ENCODE data around the gene DNAH10. TPM values are rescaled to one million over a fixed set of nuclear protein-coding genes. Genes with fewer than 3 reads are reported as not detected.

DNAH10 gene
- total RNA-seq, 1 experiment from 2014 or later = 0.09 TPM

DNA sequence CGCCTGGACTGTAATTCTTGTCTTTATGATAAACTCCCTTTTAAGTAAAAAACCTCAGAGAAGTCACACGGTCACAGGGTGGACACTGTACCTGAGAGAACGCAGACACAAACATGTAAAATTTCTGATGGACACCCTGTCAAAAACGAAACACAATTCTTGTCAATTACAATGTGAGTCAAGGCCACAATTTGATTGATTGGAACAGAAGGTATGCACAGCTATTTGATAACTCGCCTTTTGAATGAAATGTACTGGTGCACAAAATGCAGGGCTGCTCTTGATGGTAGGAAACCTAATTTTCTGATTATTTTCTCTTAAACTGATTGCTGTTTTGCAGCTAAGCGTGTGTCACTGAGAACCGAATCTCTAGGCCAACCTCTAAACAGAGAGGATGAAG is 9.2 kb downstream of the DNAH10 start:
- ChIA-PET CTCF (interaction anchor here (1.1 to 1.3 kb wide), 2 partner anchors 9 to 213 kb away, joined by 4 read pairs; partner anchors contain the start of gene DNAH10), POLR2A (no interaction called here)
- no peak for TF ChIP-seq RELA (CRISPR knock-in tag; IDR thresholded peaks at IDR 0.05; ENCODE audit: borderline replicate concordance)
- no peak for TF ChIP-seq ZNF219 (CRISPR knock-in tag; IDR thresholded peaks at IDR 0.05; ENCODE audit: borderline replicate concordance)
- TF ChIP-seq NR3C1 (CRISPR knock-in tag; conservative IDR thresholded peaks at IDR 0.05; ENCODE audit: low read depth) = no peak
- no peak for TF ChIP-seq ZNF671 (CRISPR knock-in tag; IDR thresholded peaks at IDR 0.05)
- TF ChIP-seq, protein P1, sequence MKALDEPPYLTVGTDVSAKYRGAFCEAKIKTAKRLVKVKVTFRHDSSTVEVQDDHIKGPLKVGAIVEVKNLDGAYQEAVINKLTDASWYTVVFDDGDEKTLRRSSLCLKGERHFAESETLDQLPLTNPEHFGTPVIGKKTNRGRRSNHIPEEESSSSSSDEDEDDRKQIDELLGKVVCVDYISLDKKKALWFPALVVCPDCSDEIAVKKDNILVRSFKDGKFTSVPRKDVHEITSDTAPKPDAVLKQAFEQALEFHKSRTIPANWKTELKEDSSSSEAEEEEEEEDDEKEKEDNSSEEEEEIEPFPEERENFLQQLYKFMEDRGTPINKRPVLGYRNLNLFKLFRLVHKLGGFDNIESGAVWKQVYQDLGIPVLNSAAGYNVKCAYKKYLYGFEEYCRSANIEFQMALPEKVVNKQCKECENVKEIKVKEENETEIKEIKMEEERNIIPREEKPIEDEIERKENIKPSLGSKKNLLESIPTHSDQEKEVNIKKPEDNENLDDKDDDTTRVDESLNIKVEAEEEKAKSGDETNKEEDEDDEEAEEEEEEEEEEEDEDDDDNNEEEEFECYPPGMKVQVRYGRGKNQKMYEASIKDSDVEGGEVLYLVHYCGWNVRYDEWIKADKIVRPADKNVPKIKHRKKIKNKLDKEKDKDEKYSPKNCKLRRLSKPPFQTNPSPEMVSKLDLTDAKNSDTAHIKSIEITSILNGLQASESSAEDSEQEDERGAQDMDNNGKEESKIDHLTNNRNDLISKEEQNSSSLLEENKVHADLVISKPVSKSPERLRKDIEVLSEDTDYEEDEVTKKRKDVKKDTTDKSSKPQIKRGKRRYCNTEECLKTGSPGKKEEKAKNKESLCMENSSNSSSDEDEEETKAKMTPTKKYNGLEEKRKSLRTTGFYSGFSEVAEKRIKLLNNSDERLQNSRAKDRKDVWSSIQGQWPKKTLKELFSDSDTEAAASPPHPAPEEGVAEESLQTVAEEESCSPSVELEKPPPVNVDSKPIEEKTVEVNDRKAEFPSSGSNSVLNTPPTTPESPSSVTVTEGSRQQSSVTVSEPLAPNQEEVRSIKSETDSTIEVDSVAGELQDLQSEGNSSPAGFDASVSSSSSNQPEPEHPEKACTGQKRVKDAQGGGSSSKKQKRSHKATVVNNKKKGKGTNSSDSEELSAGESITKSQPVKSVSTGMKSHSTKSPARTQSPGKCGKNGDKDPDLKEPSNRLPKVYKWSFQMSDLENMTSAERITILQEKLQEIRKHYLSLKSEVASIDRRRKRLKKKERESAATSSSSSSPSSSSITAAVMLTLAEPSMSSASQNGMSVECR (CRISPR knock-in tag; IDR thresholded peaks at IDR 0.05; ENCODE audit: borderline replicate concordance) = no peak
- TF ChIP-seq, protein P2, sequence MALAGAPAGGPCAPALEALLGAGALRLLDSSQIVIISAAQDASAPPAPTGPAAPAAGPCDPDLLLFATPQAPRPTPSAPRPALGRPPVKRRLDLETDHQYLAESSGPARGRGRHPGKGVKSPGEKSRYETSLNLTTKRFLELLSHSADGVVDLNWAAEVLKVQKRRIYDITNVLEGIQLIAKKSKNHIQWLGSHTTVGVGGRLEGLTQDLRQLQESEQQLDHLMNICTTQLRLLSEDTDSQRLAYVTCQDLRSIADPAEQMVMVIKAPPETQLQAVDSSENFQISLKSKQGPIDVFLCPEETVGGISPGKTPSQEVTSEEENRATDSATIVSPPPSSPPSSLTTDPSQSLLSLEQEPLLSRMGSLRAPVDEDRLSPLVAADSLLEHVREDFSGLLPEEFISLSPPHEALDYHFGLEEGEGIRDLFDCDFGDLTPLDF (CRISPR knock-in tag; IDR thresholded peaks at IDR 0.05) = no peak
- TF ChIP-seq, protein P3, sequence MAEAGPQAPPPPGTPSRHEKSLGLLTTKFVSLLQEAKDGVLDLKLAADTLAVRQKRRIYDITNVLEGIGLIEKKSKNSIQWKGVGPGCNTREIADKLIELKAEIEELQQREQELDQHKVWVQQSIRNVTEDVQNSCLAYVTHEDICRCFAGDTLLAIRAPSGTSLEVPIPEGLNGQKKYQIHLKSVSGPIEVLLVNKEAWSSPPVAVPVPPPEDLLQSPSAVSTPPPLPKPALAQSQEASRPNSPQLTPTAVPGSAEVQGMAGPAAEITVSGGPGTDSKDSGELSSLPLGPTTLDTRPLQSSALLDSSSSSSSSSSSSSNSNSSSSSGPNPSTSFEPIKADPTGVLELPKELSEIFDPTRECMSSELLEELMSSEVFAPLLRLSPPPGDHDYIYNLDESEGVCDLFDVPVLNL (CRISPR knock-in tag; IDR thresholded peaks at IDR 0.05; ENCODE audit: borderline replicate concordance, low read depth) = no peak
- no peak for TF ChIP-seq SOX15 (CRISPR knock-in tag; IDR thresholded peaks at IDR 0.05)
- TF ChIP-seq NFE2L1 (CRISPR knock-in tag; IDR thresholded peaks at IDR 0.05) = no peak
- TF ChIP-seq NR1H2 (CRISPR knock-in tag; IDR thresholded peaks at IDR 0.05) = no peak
- no peak for TF ChIP-seq TEAD1 (CRISPR knock-in tag; IDR thresholded peaks at IDR 0.05)
- TF ChIP-seq, protein P4, sequence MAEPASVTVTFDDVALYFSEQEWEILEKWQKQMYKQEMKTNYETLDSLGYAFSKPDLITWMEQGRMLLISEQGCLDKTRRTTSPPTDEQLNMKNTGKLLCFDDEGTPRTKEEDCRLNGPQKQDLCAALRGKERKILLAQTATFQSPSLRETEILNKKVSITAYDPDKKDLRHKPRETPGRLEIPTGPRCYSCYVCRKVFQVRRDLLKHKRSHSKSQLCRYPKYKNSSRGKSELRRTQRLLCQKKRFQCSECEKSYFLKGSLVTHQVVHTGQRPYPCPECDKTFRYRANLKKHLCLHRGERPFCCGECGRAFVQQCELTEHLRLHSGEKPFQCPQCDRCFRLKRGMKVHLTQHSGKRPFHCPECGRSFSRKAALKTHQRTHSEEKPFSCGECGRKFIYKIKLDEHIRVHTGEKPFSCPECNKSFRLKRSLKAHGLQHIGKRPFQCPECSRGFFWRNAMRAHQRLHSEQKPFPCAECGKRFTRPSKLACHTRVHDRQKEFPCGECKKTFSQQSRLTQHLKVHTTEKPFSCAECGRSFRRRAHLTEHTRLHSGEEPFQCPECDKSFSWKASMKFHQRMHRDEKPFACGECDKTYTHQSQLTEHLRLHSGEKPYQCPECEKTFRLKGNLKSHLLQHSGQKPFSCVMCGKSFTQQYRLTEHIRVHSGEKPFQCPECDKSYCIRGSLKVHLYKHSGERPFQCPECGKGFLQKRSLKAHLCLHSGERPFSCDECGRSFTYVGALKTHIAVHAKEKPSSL (CRISPR knock-in tag; conservative IDR thresholded peaks at IDR 0.05) = no peak
- TF ChIP-seq, protein P5, sequence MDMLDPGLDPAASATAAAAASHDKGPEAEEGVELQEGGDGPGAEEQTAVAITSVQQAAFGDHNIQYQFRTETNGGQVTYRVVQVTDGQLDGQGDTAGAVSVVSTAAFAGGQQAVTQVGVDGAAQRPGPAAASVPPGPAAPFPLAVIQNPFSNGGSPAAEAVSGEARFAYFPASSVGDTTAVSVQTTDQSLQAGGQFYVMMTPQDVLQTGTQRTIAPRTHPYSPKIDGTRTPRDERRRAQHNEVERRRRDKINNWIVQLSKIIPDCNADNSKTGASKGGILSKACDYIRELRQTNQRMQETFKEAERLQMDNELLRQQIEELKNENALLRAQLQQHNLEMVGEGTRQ (CRISPR knock-in tag; IDR thresholded peaks at IDR 0.05) = no peak
- TF ChIP-seq, protein P6, sequence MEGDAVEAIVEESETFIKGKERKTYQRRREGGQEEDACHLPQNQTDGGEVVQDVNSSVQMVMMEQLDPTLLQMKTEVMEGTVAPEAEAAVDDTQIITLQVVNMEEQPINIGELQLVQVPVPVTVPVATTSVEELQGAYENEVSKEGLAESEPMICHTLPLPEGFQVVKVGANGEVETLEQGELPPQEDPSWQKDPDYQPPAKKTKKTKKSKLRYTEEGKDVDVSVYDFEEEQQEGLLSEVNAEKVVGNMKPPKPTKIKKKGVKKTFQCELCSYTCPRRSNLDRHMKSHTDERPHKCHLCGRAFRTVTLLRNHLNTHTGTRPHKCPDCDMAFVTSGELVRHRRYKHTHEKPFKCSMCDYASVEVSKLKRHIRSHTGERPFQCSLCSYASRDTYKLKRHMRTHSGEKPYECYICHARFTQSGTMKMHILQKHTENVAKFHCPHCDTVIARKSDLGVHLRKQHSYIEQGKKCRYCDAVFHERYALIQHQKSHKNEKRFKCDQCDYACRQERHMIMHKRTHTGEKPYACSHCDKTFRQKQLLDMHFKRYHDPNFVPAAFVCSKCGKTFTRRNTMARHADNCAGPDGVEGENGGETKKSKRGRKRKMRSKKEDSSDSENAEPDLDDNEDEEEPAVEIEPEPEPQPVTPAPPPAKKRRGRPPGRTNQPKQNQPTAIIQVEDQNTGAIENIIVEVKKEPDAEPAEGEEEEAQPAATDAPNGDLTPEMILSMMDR (IDR thresholded peaks at IDR 0.05) = no peak
- TF ChIP-seq JUN (CRISPR knock-in tag; IDR thresholded peaks at IDR 0.05) = no peak
- TF ChIP-seq MXD4 (CRISPR knock-in tag; IDR thresholded peaks at IDR 0.05; ENCODE audit: borderline replicate concordance) = no peak
- no peak for TF ChIP-seq FOXP1 (CRISPR knock-in tag; IDR thresholded peaks at IDR 0.05; ENCODE audit: borderline replicate concordance)
- TF ChIP-seq ZNF263 (CRISPR knock-in tag; IDR thresholded peaks at IDR 0.05; ENCODE audit: low read depth) = no peak
- no peak for TF ChIP-seq IRF2 (CRISPR knock-in tag; IDR thresholded peaks at IDR 0.05; ENCODE audit: borderline replicate concordance, low read depth)
- no peak for TF ChIP-seq SMAD3 (CRISPR knock-in tag; IDR thresholded peaks at IDR 0.05; ENCODE audit: borderline replicate concordance)
- Mint-ChIP-seq H3K36me3 (no peaks in the 10 kb centered on the region), H3K4me1 (no peaks in the 10 kb centered on the region), H3K27me3 (ENCODE audit: low read depth) (peaks cover 31% of the 10 kb centered on the region), H3K9me3 (peaks cover 5% of the 10 kb centered on the region; the same call in 1 of the 2 replicates), H3K4me3 (no peak overlapping the region), H3K27ac (no peak overlapping the region)
- DNase-seq (ENCODE audit: low spot score) = no peak
- no peak for ATAC-seq
